ENCODE results near the gene C18orf63.

C18orf63 gene

GRCh38 chr18:74387383-74387782 lies 71.7 kb downstream of the C18orf63 start:
- no peak overlapping the region for H3K4me3 ChIP-seq (ENCODE audit: low read length, poor library complexity, severe bottlenecking)
- H2AFZ ChIP-seq (ENCODE audit: low read length): no peak overlapping the region
- no peaks in the 10 kb centered on the region for H3K79me2 ChIP-seq (ENCODE audit: insufficient read depth, low read length)
- no peaks in the 10 kb centered on the region for H3K36me3 ChIP-seq (ENCODE audit: insufficient read depth, low read length)
- no peaks in the 10 kb centered on the region for H3K9me3 ChIP-seq (ENCODE audit: insufficient read depth, low read depth, low read length)
- H3K9me2 ChIP-seq (replicated peaks; ENCODE audit: low read depth, low read length): no peaks in the 10 kb centered on the region
- H3K9ac ChIP-seq (ENCODE audit: low read depth, low read length, poor library complexity, severe bottlenecking): no peak overlapping the region
- TF ChIP-seq CTCF (conservative IDR thresholded peaks at IDR 0.05; ENCODE audit: low read length) (no peak), EZH2phosphoT487 (IDR thresholded peaks at IDR 0.05; ENCODE audit: borderline replicate concordance) (no peak)
- peaks cover 12% of the 10 kb centered on the region for H3K4me1 ChIP-seq (ENCODE audit: insufficient read depth, low read length, poor library complexity, severe bottlenecking)
- H3K4me2 ChIP-seq (ENCODE audit: low read depth, low read length, poor library complexity, severe bottlenecking): no peak overlapping the region
- no peaks in the 10 kb centered on the region for H3F3A ChIP-seq (ENCODE audit: low read depth)
- no peaks in the 10 kb centered on the region for H4K20me1 ChIP-seq (ENCODE audit: insufficient read depth, low read length, poor library complexity, severe bottlenecking)
- H3K27me3 ChIP-seq (ENCODE audit: insufficient read depth, low read length, poor library complexity, severe bottlenecking): no peaks in the 10 kb centered on the region

- H3K79me2 ChIP-seq (ENCODE audit: insufficient read depth, low read length): no peaks in the 10 kb centered on the region
- H3K4me3 ChIP-seq (ENCODE audit: low read length, poor library complexity, severe bottlenecking): no peak overlapping the region
- peaks cover 12% of the 10 kb centered on the region for H3K4me1 ChIP-seq (ENCODE audit: insufficient read depth, low read length, poor library complexity, severe bottlenecking)
- no peak overlapping the region for H3K9ac ChIP-seq (ENCODE audit: low read depth, low read length, poor library complexity, severe bottlenecking)
- TF ChIP-seq EZH2phosphoT487 (IDR thresholded peaks at IDR 0.05; ENCODE audit: borderline replicate concordance) (no peak), CTCF (conservative IDR thresholded peaks at IDR 0.05; ENCODE audit: low read length) (no peak)
- H3F3A ChIP-seq (ENCODE audit: low read depth): no peaks in the 10 kb centered on the region
- H4K20me1 ChIP-seq (ENCODE audit: insufficient read depth, low read length, poor library complexity, severe bottlenecking): no peaks in the 10 kb centered on the region
- no peak overlapping the region for H3K4me2 ChIP-seq (ENCODE audit: low read depth, low read length, poor library complexity, severe bottlenecking)
- no peaks in the 10 kb centered on the region for H3K27me3 ChIP-seq (ENCODE audit: insufficient read depth, low read length, poor library complexity, severe bottlenecking)
- no peaks in the 10 kb centered on the region for H3K36me3 ChIP-seq (ENCODE audit: insufficient read depth, low read length)
- no peaks in the 10 kb centered on the region for H3K9me3 ChIP-seq (ENCODE audit: insufficient read depth, low read depth, low read length)
- no peak overlapping the region for H2AFZ ChIP-seq (ENCODE audit: low read length)
- H3K9me2 ChIP-seq (replicated peaks; ENCODE audit: low read depth, low read length): no peaks in the 10 kb centered on the region
Measured at GRCh38 chr18:74388227-74388626, 72.6 kb downstream of the C18orf63 start.

GRCh38 chr18:74389171-74389927 lies 73.7 kb downstream of the C18orf63 start:
- Histone ChIP-seq H3K4me1 (ENCODE audit: insufficient read depth, low read length, poor library complexity, severe bottlenecking) (peaks cover 12% of the 10 kb centered on the region), H3K27me3 (ENCODE audit: insufficient read depth, low read length, poor library complexity, severe bottlenecking) (no peaks in the 10 kb centered on the region)
- no peak for TF ChIP-seq CTCF (conservative IDR thresholded peaks at IDR 0.05; ENCODE audit: low read length)
- no peak for TF ChIP-seq EZH2phosphoT487 (IDR thresholded peaks at IDR 0.05; ENCODE audit: borderline replicate concordance)

More at GRCh38 chr18:74389171-74389927, 73.7 kb downstream of the C18orf63 start:
- Histone ChIP-seq H3K36me3 (ENCODE audit: insufficient read depth, low read length) (no peaks in the 10 kb centered on the region), H3K9me2 (replicated peaks; ENCODE audit: low read depth, low read length) (no peaks in the 10 kb centered on the region), H3K4me2 (ENCODE audit: low read depth, low read length, poor library complexity, severe bottlenecking) (no peak overlapping the region), H4K20me1 (ENCODE audit: insufficient read depth, low read length, poor library complexity, severe bottlenecking) (no peaks in the 10 kb centered on the region), H3K79me2 (ENCODE audit: insufficient read depth, low read length) (no peaks in the 10 kb centered on the region), H3K4me3 (ENCODE audit: low read length, poor library complexity, severe bottlenecking) (no peak overlapping the region), H3F3A (ENCODE audit: low read depth) (no peaks in the 10 kb centered on the region), H2AFZ (ENCODE audit: low read length) (peak overlapping the region; percentile 24; the same call in 1 of the 2 replicates), H3K9me3 (ENCODE audit: insufficient read depth, low read depth, low read length) (no peaks in the 10 kb centered on the region), H3K9ac (ENCODE audit: low read depth, low read length, poor library complexity, severe bottlenecking) (no peak overlapping the region)
